Activated naive CD8-positive, alpha-beta T cell (primary cell): ENCODE results near the gene PDE6D.

Experiments
- H3K27ac Mint-ChIP-seq: one replicate; pipeline ENCODE4 v1.8.0; 2021; ENCODE audit warnings: mixed read lengths
- H3K27me3 Mint-ChIP-seq: one replicate; pipeline ENCODE4 v1.8.0; 2021; ENCODE audit warnings: mixed read lengths
- H3K36me3 Mint-ChIP-seq: one replicate; pipeline ENCODE4 v1.8.0; 2021; ENCODE audit warnings: mixed read lengths
- H3K4me1 Mint-ChIP-seq: one replicate; pipeline ENCODE4 v1.8.0; 2021; ENCODE audit warnings: low read depth, mixed read lengths
- H3K4me3 Mint-ChIP-seq: one replicate; pipeline ENCODE4 v1.8.0; 2021; ENCODE audit warnings: mild to moderate bottlenecking, mixed read lengths
- H3K9me3 Mint-ChIP-seq: one replicate; pipeline ENCODE4 v1.8.0; 2021; ENCODE audit warnings: low read depth, mixed read lengths

The PDE6D gene

DNA sequence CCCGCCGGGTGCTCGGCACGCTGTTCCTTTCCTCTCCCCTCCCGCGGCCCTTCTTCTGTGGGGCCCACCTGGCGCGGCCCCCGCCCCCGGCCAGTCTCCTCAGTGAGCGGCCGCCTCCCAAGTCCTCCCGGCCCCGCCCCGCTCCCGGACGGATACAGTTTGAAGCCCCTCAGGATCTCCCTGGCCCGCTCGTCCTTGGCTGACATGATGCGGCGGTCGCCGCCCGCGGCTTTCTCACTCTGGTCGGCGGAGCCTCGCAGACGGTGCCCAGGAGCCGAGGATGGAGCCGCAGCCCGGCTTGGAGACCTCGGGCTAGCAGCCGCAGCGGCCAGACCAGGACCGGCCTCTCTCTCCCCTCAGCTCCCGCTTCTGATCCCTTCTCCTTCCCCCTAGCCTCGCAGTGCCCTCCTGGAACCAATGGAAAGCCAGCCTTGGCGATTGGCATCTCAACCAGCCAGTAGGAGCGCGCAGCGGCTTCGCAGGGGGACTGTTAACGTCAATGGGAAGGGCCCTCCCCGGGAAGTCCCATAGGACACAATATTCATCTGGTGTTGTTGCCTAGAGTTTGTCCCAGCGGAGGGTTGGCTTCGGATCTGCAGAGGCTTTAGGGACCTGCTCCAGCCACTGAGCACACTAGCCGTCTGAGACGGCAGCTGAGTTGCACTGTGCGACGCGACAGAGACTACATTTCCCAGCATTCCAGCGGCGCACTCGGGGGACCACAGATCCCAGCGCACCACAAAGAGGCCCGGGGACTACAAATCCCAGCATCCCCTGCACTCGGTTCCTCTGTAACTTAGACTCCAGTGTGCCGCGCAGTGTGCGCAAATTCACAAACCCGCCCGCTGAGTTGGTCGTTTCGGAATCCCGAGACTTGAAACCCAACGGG, at the start of gene PDE6D:
Gene PDE6D (minus strand): TSS at position 374 of the 889 bp plus-strand sequence. CDS start 168 bp downstream, at position 206.
- H3K27ac Mint-ChIP-seq: peak within 1 kb of the TSS; percentile 95
- H3K36me3 Mint-ChIP-seq: peaks cover 2% of the 10 kb centered on the region
- H3K4me3 Mint-ChIP-seq: peak within 1 kb of the TSS; percentile 97
- no peaks in the 10 kb centered on the region for H3K9me3 Mint-ChIP-seq
- H3K27me3 Mint-ChIP-seq: no peaks in the 10 kb centered on the region
- peaks cover 53% of the 10 kb centered on the region for H3K4me1 Mint-ChIP-seq

DNA sequence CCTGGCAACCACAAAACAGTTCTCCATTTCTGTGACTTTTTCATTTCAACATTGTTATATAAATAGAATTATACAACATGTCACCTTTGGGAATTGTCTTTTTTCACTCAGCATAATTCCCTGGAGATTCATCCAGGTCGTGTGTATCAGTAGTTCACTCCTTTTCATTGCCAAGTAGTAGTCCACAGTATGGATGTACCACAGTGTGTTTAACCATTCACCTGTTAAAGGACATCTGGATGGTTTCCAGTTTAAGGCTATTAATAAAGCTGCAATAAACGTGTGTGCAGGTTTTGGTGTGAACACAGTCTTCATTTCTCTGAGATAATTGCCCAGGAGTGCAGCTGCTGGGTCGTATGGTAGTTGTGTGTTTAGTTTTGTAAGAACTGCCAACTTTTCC, 40.8 kb upstream of the PDE6D start:
- no peaks in the 10 kb centered on the region for H3K4me1 Mint-ChIP-seq
- H3K9me3 Mint-ChIP-seq: no peaks in the 10 kb centered on the region
- no peak overlapping the region for H3K4me3 Mint-ChIP-seq
- H3K27me3 Mint-ChIP-seq: peaks cover 2% of the 10 kb centered on the region
- H3K27ac Mint-ChIP-seq: no peak overlapping the region
- no peaks in the 10 kb centered on the region for H3K36me3 Mint-ChIP-seq

DNA sequence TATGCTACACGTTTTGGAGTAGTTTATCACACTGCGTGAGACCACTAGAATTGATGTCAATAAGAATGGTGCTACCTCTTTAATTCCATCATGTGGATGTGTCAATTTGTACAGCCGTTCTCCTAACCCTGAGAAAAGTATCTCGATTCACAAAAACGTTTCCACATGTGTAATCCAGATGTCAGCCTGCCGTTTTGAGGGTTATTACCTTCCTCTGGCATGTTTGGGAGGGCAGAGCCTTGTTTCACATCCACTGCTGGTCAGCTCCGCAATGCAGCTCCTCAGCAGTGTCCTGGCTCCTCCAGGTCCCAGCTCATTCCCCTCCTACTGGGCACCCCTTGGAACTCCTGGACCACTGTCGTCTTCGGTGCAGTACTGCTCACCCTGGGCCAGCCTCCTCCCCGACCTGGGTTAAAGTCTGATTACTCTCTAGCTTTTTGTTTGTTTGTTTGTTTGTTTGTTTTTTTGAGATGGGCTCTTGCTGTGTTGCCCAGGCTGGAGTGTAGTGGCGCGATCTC, 39.8 kb upstream of the PDE6D start:
- H3K4me1 Mint-ChIP-seq: no peaks in the 10 kb centered on the region
- H3K9me3 Mint-ChIP-seq: no peaks in the 10 kb centered on the region
- no peak overlapping the region for H3K27ac Mint-ChIP-seq
- peaks cover 7% of the 10 kb centered on the region for H3K36me3 Mint-ChIP-seq
- peaks cover 2% of the 10 kb centered on the region for H3K27me3 Mint-ChIP-seq
- H3K4me3 Mint-ChIP-seq: no peak overlapping the region

DNA sequence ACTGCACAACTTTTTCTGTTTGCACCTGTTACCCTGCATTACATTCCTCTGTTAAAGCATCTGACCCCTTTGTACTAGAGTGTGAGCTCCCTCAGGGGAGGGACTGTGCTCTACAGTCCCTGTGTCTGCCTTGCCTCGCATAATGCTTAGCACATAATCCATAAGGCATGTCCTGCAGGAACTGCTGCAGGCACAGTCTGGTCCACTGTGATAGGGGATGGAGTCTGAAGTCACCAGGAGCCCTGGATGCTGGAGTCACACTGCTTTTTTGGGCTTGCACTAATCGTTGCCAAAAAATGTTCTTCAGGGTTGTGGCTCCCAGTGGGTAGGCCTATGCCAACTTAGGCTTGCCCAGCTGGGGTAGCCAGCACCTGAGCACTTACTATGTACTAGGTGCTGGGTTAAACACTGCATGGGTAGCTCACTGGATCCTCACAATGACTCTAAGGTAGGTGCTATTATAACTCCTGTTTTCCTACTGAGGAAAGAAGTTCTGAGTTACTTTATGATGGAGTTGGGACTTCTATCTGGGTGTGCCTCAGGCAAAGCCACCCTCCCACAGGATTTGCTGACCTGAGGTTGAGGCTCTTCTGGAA, 38.5 kb upstream of the PDE6D start:
- no peak overlapping the region for H3K27ac Mint-ChIP-seq
- H3K9me3 Mint-ChIP-seq: no peaks in the 10 kb centered on the region
- H3K4me3 Mint-ChIP-seq: no peak overlapping the region
- peaks cover 2% of the 10 kb centered on the region for H3K27me3 Mint-ChIP-seq
- no peaks in the 10 kb centered on the region for H3K4me1 Mint-ChIP-seq
- peaks cover 10% of the 10 kb centered on the region for H3K36me3 Mint-ChIP-seq

DNA sequence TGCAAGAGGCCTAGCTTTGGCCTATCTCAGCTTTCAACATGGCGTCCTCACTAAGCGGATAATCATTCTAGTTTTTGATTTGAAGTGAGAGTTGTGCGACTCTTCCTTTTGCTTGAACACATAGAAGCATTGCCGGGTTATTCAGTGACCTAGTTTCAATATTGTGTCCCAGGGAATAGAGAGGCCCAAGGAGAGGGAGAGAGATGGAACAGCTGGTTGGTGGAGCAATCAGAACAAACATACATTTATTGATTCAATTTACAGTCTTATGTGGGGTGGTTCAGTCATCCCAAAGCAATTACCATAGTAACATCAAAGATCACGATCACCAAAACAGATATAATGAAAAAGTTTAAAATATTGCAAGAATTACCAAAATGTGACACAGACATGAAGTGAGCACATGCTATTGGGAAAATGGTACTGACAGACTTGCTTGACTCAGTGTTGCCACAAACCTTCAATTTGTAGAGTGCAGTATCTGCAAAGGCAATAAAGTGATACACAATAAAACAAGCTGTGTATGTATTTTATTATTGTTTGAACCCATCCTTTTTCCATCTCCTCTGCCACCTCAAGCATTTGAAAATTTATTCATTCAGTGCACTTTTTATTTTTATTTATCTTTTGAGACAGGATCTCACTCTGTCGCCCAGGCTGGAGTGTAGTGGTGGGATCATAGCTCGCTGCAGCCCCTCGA, 35.4 kb upstream of the PDE6D start:
- no peak overlapping the region for H3K27ac Mint-ChIP-seq
- H3K27me3 Mint-ChIP-seq: no peaks in the 10 kb centered on the region
- no peaks in the 10 kb centered on the region for H3K9me3 Mint-ChIP-seq
- peaks cover 23% of the 10 kb centered on the region for H3K36me3 Mint-ChIP-seq
- H3K4me1 Mint-ChIP-seq: no peaks in the 10 kb centered on the region
- H3K4me3 Mint-ChIP-seq: no peak overlapping the region

DNA sequence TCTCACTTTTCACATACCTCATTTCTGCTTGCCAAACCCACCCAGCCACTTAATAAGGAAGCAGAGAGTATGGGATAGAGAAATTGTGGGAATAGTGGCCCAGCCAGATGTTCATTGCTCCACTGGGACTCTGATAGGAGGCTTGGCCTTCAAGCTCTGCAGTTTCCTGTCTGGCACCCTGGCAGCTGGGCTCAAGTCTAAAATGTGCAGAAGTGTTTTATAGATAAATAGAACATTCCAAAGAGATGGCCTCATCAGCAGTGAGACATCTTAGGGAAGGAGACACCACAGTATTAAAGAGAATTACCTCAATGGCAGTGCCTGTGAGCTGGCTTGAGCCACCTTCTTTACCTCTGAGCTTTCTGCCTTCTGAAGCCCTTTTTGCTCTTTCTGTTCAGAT, 29.8 kb upstream of the PDE6D start:
- H3K36me3 Mint-ChIP-seq: peaks cover 17% of the 10 kb centered on the region
- H3K4me1 Mint-ChIP-seq: no peaks in the 10 kb centered on the region
- H3K27ac Mint-ChIP-seq: no peak overlapping the region
- H3K27me3 Mint-ChIP-seq: no peaks in the 10 kb centered on the region
- H3K4me3 Mint-ChIP-seq: no peak overlapping the region
- H3K9me3 Mint-ChIP-seq: no peaks in the 10 kb centered on the region

DNA sequence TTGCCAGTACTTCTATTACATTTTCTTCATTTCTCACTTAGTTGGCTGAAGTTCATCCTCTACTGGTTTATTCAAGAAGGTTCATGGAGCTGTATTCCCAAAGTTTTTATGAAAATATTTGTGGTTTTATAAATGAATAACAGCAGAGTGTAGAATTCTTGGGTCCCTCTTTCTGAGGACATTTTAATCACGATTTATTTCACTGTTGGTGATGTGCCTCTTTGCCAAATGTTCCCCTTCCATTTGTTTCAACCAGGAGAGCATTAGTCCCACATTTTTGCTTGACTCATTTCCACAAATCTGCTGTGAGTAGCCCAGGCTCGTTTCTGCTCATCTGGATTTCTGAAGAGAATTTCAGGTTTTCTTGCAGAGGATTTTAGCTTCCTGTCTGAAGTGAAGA, 25.9 kb upstream of the PDE6D start:
- Mint-ChIP-seq H3K9me3 (no peaks in the 10 kb centered on the region), H3K4me3 (no peak overlapping the region), H3K27ac (no peak overlapping the region), H3K4me1 (peaks cover 2% of the 10 kb centered on the region), H3K27me3 (no peaks in the 10 kb centered on the region), H3K36me3 (peaks cover 2% of the 10 kb centered on the region)

DNA sequence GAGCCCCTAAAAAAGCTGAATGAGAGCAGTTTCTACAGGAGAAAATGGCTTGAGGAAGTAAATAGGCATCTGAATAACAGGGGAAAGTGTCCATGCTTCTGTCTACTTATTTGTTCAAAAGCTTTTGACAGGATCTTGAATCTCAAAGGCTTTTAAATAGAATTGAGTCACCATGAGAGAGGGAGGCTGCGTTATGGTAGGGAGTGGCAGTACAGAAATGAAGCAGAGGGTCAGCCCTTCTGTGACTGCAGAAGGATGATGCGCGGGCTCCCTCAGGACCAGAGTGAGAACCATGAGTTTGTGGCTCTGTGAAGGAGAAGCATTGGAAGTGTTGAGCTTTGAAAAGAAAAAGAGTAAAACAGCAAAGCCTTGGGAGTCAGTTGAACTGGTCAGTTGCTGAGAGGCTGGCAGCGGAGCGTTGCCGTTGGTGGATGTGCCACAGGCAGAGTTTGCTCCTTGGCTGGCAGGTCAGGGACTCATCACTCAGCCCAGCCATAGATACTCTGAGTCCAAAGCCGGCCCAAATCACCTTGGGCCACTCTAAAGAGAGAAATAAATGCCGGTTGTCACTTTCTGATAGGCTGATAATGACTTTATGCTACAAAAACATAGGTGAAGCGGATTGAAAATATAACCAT, 22.5 kb upstream of the PDE6D start:
- no peak overlapping the region for H3K4me3 Mint-ChIP-seq
- no peaks in the 10 kb centered on the region for H3K9me3 Mint-ChIP-seq
- H3K27me3 Mint-ChIP-seq: no peaks in the 10 kb centered on the region
- peaks cover 2% of the 10 kb centered on the region for H3K4me1 Mint-ChIP-seq
- H3K36me3 Mint-ChIP-seq: peaks cover 4% of the 10 kb centered on the region
- H3K27ac Mint-ChIP-seq: no peak overlapping the region

DNA sequence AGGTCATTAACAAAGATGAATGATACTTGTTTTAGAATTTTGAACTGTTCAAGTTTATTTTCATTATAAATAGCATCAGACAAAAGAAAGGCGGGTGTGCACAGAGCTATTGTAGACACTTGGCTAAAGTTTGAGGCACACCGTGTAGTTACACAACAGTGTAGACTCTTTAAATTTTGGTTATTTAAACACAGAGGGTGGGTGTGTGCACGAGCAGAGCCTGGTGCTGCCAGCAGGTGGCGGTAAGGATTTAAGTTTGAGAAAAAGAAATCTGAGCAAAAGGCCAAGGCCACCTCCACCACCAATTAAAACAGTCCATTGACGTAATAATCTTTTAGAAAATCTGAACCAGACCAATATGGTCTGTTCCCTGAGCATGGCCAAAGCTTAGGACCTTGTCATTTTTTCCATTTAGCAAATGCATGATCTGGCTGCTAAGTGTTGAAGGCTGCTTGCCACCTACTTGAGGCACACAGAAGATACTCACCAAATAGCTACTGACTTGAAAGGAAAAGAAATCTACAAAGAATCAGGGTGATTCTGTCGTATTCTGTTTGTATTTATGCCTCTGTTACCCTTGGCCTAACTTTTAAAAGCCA, 19.5 kb upstream of the PDE6D start:
- H3K4me3 Mint-ChIP-seq: no peak overlapping the region
- no peaks in the 10 kb centered on the region for H3K9me3 Mint-ChIP-seq

DNA sequence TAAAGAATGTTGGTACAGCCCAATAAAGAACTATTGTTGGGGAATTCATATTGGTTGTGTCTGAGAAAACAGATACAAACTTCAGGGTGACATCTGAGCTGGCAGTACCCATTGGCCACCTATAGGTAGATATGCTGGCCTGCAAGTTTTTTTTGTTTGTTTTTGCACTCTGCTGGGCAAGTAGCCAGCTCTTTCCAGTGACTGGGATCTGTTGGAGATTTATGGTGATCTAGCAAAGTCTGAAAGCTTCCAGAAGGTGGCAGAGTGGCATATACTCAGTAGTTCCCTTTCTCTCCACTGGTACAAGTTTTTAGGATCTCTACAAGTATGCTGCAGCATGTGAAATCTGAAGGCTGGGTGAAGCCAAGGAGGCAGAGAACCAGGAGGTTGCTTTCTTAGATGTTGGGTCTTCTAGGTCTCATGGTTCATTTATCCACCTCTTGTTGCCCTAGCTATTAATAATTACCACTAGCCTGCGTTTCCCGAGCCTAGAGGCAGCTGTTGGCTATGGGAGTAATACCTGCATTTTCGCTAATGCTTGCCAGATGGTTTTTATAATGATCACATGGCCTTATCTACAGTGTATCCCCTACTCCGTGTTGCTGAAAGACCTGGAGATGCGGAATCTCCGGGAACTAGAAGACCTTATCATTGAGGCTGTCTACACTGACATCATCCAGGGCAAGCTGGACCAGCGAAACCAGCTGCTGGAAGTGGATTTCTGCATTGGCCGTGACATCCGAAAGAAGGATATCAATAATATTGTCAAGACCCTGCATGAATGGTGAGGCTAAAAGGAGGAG, 14.6 kb upstream of the PDE6D start:
- Mint-ChIP-seq H3K27ac (no peak overlapping the region), H3K9me3 (no peaks in the 10 kb centered on the region), H3K4me1 (peaks cover 13% of the 10 kb centered on the region), H3K27me3 (no peaks in the 10 kb centered on the region), H3K36me3 (peaks cover 10% of the 10 kb centered on the region), H3K4me3 (no peak overlapping the region)

More for the DNA sequence above, 19.5 kb upstream of the PDE6D start:
- Mint-ChIP-seq H3K4me1 (peaks cover 2% of the 10 kb centered on the region), H3K27me3 (no peaks in the 10 kb centered on the region), H3K36me3 (peaks cover 8% of the 10 kb centered on the region), H3K27ac (no peak overlapping the region)

DNA sequence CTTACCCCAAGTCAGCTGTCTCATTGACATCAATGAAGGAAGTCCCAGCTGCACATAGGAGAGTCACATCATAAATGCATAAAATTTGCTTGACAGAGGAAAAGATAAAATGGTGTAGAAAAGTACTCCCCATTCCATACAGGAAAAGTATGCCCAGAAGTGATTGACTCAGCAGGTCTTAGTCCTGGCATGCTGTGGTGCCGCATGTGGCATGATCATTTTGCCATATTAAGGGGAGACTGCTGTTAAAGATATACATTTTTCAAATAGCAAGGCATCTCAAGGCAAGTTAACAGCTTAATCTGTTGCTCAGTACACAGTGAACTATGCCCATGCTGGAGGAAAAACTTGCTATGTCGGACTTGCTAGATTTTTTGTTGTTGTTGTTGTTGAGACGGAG, 13.3 kb upstream of the PDE6D start:
- Mint-ChIP-seq H3K4me3 (no peak overlapping the region), H3K36me3 (peaks cover 8% of the 10 kb centered on the region), H3K27me3 (no peaks in the 10 kb centered on the region), H3K27ac (no peak overlapping the region), H3K9me3 (no peaks in the 10 kb centered on the region), H3K4me1 (peaks cover 22% of the 10 kb centered on the region)

DNA sequence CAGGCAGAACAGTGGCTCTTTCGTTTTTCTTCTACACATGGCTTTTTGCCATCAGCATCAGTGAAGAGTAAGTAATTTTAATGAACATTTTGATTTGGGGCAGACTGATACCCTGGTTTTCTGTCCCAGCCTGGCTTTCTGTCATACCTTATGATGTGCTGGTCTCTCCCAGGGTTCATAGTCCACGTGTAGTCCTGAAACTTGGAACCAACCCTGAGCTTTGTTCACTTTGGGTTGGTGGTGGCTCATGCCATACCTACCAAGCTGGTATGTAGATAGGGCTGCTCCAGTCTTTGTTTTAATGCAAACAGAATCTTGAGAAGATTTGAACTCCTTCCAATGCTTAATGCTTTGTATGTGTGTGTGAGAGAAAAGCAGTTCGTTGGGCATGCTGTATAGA, 10.0 kb upstream of the PDE6D start:
- no peaks in the 10 kb centered on the region for H3K9me3 Mint-ChIP-seq
- no peak overlapping the region for H3K27ac Mint-ChIP-seq
- no peak overlapping the region for H3K4me3 Mint-ChIP-seq
- H3K36me3 Mint-ChIP-seq: peaks cover 4% of the 10 kb centered on the region
- peaks cover 43% of the 10 kb centered on the region for H3K4me1 Mint-ChIP-seq
- no peaks in the 10 kb centered on the region for H3K27me3 Mint-ChIP-seq

DNA sequence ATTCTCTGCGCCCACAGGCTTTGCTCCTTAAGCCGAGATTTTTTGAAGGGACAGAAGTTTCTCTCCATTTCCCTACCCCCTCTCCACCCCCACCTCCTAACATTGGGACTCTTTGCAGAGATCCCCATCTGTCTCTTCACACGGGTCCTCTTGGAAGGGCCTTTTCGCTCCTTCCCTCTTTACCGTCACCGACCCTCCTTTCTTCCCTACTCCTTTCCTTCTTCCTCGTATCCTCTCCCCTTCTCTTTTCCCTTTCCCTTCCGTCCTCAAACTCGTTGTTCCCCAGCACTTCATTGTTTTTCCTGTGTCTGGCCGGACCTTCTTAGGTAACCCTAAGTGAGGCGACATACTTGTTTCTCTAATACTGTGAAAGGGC, 5.8 kb upstream of the PDE6D start:
- peak overlapping the region; percentile 96 for H3K4me3 Mint-ChIP-seq
- H3K36me3 Mint-ChIP-seq: no peaks in the 10 kb centered on the region
- H3K27ac Mint-ChIP-seq: peak overlapping the region; percentile 84
- no peaks in the 10 kb centered on the region for H3K9me3 Mint-ChIP-seq
- no peaks in the 10 kb centered on the region for H3K27me3 Mint-ChIP-seq
- H3K4me1 Mint-ChIP-seq: peaks cover 71% of the 10 kb centered on the region
